Neural progenitor cell (in vitro differentiated cells): ENCODE measurements around the gene LMX1B.
A peak's percentile ranks its signal among the peaks of the same experiment; 100 is the strongest.

Experiments used
- EZH2 ChIP-seq: fragments of 200-600 bp; sonication (generic); IDR thresholded peaks from 2 replicates; pipeline ENCODE4 v1.6.1; 2017; ENCODE audit warnings: antibody characterized with exemption, mild to moderate bottlenecking, moderate library complexity
- EZH2phosphoT487 ChIP-seq: fragments of 200-600 bp; sonication (generic); IDR thresholded peaks from 2 replicates; pipeline ENCODE4 v1.6.1; 2017; ENCODE audit warnings: antibody characterized with exemption
- TF ChIP-seq, protein P1 (sequence below): fragments of 200-600 bp; sonication (generic); IDR thresholded peaks from 2 replicates; pipeline ENCODE4 v1.5.1; 2017; ENCODE audit warnings: antibody characterized with exemption, mild to moderate bottlenecking

DNA sequence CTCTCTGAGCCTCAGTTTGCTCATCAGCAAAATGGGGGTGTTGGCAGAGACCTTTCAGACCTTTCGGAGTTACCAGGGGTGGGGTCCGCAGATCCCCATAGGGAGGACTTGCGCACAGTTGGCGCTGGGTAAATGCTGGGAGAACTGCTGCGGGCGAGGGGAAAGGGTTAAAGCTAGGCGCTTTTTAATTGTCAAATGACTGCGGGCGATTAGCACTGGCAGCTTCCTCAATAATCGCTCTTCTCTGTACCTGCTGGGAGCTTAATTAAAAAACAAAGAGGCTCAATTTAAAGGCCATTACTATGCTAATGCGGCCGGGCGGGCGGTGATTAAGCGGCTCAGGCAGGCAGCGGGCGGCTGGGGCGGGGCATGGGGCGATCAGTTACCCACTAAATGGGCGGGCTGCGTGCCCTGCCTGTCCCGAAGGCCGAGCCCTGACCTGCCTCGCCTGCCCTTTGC is 63.0 kb downstream of the LMX1B start:
- TF ChIP-seq EZH2 (peak; percentile 68), EZH2phosphoT487 (peak; percentile 100)
- TF ChIP-seq, protein P1, sequence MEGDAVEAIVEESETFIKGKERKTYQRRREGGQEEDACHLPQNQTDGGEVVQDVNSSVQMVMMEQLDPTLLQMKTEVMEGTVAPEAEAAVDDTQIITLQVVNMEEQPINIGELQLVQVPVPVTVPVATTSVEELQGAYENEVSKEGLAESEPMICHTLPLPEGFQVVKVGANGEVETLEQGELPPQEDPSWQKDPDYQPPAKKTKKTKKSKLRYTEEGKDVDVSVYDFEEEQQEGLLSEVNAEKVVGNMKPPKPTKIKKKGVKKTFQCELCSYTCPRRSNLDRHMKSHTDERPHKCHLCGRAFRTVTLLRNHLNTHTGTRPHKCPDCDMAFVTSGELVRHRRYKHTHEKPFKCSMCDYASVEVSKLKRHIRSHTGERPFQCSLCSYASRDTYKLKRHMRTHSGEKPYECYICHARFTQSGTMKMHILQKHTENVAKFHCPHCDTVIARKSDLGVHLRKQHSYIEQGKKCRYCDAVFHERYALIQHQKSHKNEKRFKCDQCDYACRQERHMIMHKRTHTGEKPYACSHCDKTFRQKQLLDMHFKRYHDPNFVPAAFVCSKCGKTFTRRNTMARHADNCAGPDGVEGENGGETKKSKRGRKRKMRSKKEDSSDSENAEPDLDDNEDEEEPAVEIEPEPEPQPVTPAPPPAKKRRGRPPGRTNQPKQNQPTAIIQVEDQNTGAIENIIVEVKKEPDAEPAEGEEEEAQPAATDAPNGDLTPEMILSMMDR, result no peak
